HepG2 (cell line): ENCODE measurements around the gene TIGD6. TPM values are rescaled to one million over a fixed set of nuclear protein-coding genes. Genes with fewer than 3 reads are reported as not detected.

Experiments
- GABPB1 ChIP-seq: IDR thresholded peaks from 2 replicates; pipeline ENCODE4 v1.6.1; 2016; ENCODE audit warnings: mild to moderate bottlenecking, missing genetic modification reagents, moderate library complexity, missing compliant biosample characterization
- HOXA5 ChIP-seq: sonication (generic); formaldehyde crosslinking; IDR thresholded peaks from 2 replicates; pipeline ENCODE4 v1.4.0; 2020; ENCODE audit warnings: missing genetic modification reagents
- KAT7 ChIP-seq: IDR thresholded peaks from 2 replicates; pipeline ENCODE4 v1.6.1; 2018; ENCODE audit warnings: borderline replicate concordance, missing compliant biosample characterization
- KDM5B ChIP-seq: sonication (generic); formaldehyde crosslinking; IDR thresholded peaks from 2 replicates; pipeline ENCODE4 v1.4.0; 2020; ENCODE audit warnings: missing genetic modification reagents, mild to moderate bottlenecking, borderline replicate concordance
- NFE2L1 ChIP-seq: sonication (generic); formaldehyde crosslinking; IDR thresholded peaks from 2 replicates; pipeline ENCODE4 v1.4.0; 2020; ENCODE audit warnings: missing genetic modification reagents, mild to moderate bottlenecking, borderline replicate concordance
- NFRKB ChIP-seq: fragments of 450-650 bp; IDR thresholded peaks from 2 replicates; pipeline ENCODE4 v1.6.1; 2017
- RBFOX2 ChIP-seq: fragments of 200-400 bp; formaldehyde crosslinking; IDR thresholded peaks from 2 replicates; pipeline ENCODE4 v1.6.1; 2017; ENCODE audit warnings: low read depth, mild to moderate bottlenecking, low read length
- REPIN1 ChIP-seq: sonication (generic); formaldehyde crosslinking; IDR thresholded peaks from 2 replicates; pipeline ENCODE4 v1.8.0; 2022; ENCODE audit warnings: missing genetic modification reagents, low read depth, mild to moderate bottlenecking, borderline replicate concordance
- SALL1 ChIP-seq: sonication (generic); formaldehyde crosslinking; IDR thresholded peaks from 2 replicates; pipeline ENCODE4 v1.8.0; 2022; ENCODE audit warnings: mild to moderate bottlenecking, missing genetic modification reagents
- SETDB1 ChIP-seq: sonication (generic); formaldehyde crosslinking; IDR thresholded peaks from 2 replicates; pipeline ENCODE4 v1.5.1; 2020; ENCODE audit warnings: missing genetic modification reagents, mild to moderate bottlenecking, borderline replicate concordance
- SMAD3 ChIP-seq: sonication (generic); formaldehyde crosslinking; IDR thresholded peaks from 2 replicates; pipeline ENCODE4 v1.4.0; 2020; ENCODE audit warnings: missing genetic modification reagents
- SNAI1 ChIP-seq: sonication (generic); formaldehyde crosslinking; IDR thresholded peaks from 2 replicates; pipeline ENCODE4 v1.5.0; 2020; ENCODE audit warnings: mild to moderate bottlenecking, missing genetic modification reagents, borderline replicate concordance
- TRIM24 ChIP-seq: sonication (generic); formaldehyde crosslinking; IDR thresholded peaks from 2 replicates; pipeline ENCODE4 v1.8.0; 2022; ENCODE audit warnings: mild to moderate bottlenecking, missing genetic modification reagents
- ZFP90 ChIP-seq: sonication (generic); formaldehyde crosslinking; IDR thresholded peaks from 2 replicates; pipeline ENCODE4 v1.8.0; 2022; ENCODE audit warnings: missing genetic modification reagents, mild to moderate bottlenecking, inconsistent platforms, borderline replicate concordance
- ZNF160 ChIP-seq: sonication (generic); formaldehyde crosslinking; IDR thresholded peaks from 2 replicates; pipeline ENCODE4 v1.8.0; 2022; ENCODE audit warnings: mild to moderate bottlenecking, inconsistent platforms, missing genetic modification reagents
- ZNF329 ChIP-seq: sonication (generic); formaldehyde crosslinking; IDR thresholded peaks from 2 replicates; pipeline ENCODE4 v1.9.0; 2021; ENCODE audit warnings: low read depth, mild to moderate bottlenecking, missing genetic modification reagents
- ZNF441 ChIP-seq: sonication (generic); formaldehyde crosslinking; IDR thresholded peaks from 2 replicates; pipeline ENCODE4 v1.7.0; 2021; ENCODE audit warnings: missing genetic modification reagents, borderline replicate concordance
- ZNF501 ChIP-seq: sonication (generic); formaldehyde crosslinking; IDR thresholded peaks from 2 replicates; pipeline ENCODE4 v1.5.1; 2020; ENCODE audit warnings: mild to moderate bottlenecking, moderate library complexity, missing genetic modification reagents
- ZNF546 ChIP-seq: sonication (generic); formaldehyde crosslinking; conservative IDR thresholded peaks from 2 replicates; pipeline ENCODE4 v1.8.1; 2023; ENCODE audit warnings: mild to moderate bottlenecking, missing genetic modification reagents
- ZNF563 ChIP-seq: sonication (generic); formaldehyde crosslinking; IDR thresholded peaks from 2 replicates; pipeline ENCODE4 v1.8.0; 2022; ENCODE audit warnings: mild to moderate bottlenecking, moderate library complexity, missing genetic modification reagents
- ZNF761 ChIP-seq: sonication (generic); formaldehyde crosslinking; conservative IDR thresholded peaks from 2 replicates; pipeline ENCODE4 v1.4.0; 2020; ENCODE audit warnings: mild to moderate bottlenecking, missing genetic modification reagents
- ZNF792 ChIP-seq: IDR thresholded peaks from 2 replicates; pipeline ENCODE4 v1.6.1; 2016
- ZSCAN30 ChIP-seq: sonication (generic); formaldehyde crosslinking; IDR thresholded peaks from 2 replicates; pipeline ENCODE4 v1.5.0; 2020; ENCODE audit warnings: mild to moderate bottlenecking, missing genetic modification reagents
- polyA plus RNA-seq, 8 experiments: library from polyadenylated mRNA; depleted of rRNA in 3 of 8; stranded (reverse) in 7 of 8; unstranded in 1 of 8; fragments of >200 nt; fragmentation: Illumina TruSeq in 4 of 8; extraction: Trizol in 4 of 8; gene quantifications; 2 replicates each; pipeline versions ENCODE4 v1.2.1 to v1.2.3, GENCODE V29; 2011 to 2016; ENCODE audit warnings: low read depth in 4 of 8, missing spikeins in 1 of 8, mixed read lengths in 1 of 8; ENCODE audit not compliant: insufficient read depth in 1 of 8
- total RNA-seq, 5 experiments: library from RNA; depleted of rRNA; stranded (reverse); fragments of >200 nt; fragmentation: Illumina TruSeq; extraction: Trizol; gene quantifications; 2 replicates each; pipeline ENCODE4 v1.2.3, GENCODE V29; 2016; ENCODE audit warnings: low read depth in 1 of 5
- TF ChIP-seq, protein P1 (sequence below): sonication (generic); formaldehyde crosslinking; IDR thresholded peaks from 2 replicates; pipeline ENCODE4 v1.8.0; 2022; ENCODE audit warnings: missing genetic modification reagents, mild to moderate bottlenecking, moderate library complexity, borderline replicate concordance
- TF ChIP-seq, protein P2 (sequence below): sonication (generic); formaldehyde crosslinking; IDR thresholded peaks from 2 replicates; pipeline ENCODE4 v1.5.0; 2020; ENCODE audit warnings: missing genetic modification reagents
- TF ChIP-seq, protein P3 (sequence below): sonication (generic); formaldehyde crosslinking; IDR thresholded peaks from 2 replicates; pipeline ENCODE4 v1.9.0; 2021; ENCODE audit warnings: missing genetic modification reagents, mild to moderate bottlenecking, borderline replicate concordance

The TIGD6 gene
- total and polyA plus RNA-seq, 2 of the 13 experiments (the other 11 are each of a cell fraction or from before 2014, with no cell fraction given) = 2.1 to 2.9 TPM

DNA sequence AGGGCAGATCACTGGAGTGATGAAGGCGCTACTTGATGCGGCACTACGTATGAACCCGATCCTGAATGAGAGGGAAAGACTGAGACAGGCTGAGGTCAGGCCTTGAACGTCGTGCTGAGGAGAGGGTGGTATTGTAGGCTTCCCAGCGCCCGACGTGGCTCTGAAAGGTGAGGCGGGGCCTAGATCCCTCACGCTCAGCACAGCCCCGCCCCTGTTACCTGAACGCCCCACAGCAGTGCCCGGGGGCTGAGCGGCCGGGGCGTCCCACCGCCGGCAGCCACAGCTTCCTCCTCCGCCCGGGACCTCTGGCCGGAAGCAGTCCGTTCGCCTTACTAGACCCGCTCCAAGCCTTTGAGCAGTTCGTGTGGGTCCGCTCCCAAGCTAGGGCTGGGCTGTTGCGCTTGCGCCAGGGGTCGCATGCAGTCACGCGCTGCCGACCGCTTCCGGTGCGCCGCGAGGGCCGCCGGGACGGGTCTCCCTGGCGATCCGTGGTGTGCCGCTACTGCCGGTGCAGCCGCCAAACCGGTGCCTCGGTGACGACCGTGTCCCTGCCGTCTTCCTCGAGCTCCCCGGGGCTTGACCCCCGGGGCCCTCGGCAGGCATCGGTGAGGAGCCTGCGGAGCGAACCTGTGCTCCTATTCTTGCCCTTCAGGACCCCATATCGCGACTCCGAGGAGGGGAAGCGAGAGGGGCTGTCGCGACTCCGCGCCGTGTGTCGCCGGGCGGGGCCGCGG is at the start of gene TIGD6, which contains the start of gene HMGXB3 (continued):
- TF ChIP-seq, protein P1, sequence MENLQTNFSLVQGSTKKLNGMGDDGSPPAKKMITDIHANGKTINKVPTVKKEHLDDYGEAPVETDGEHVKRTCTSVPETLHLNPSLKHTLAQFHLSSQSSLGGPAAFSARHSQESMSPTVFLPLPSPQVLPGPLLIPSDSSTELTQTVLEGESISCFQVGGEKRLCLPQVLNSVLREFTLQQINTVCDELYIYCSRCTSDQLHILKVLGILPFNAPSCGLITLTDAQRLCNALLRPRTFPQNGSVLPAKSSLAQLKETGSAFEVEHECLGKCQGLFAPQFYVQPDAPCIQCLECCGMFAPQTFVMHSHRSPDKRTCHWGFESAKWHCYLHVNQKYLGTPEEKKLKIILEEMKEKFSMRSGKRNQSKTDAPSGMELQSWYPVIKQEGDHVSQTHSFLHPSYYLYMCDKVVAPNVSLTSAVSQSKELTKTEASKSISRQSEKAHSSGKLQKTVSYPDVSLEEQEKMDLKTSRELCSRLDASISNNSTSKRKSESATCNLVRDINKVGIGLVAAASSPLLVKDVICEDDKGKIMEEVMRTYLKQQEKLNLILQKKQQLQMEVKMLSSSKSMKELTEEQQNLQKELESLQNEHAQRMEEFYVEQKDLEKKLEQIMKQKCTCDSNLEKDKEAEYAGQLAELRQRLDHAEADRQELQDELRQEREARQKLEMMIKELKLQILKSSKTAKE (CRISPR knock-in tag) = no peak; the same call in 1 of the 2 replicates
- TF ChIP-seq SNAI1 (CRISPR knock-in tag) = no peak
- TF ChIP-seq TRIM24 = 0 out of 2 replicates have a peak, but pooled peaks have one; percentile 34
- peak; percentile 20; the same call in 1 of the 2 replicates for TF ChIP-seq ZFP90 (CRISPR knock-in tag)
- TF ChIP-seq ZNF329 = peak; percentile 21; the same call in 1 of the 2 replicates
- TF ChIP-seq ZNF501 = peak; percentile 91; the same call in 1 of the 2 replicates
- TF ChIP-seq, protein P2, sequence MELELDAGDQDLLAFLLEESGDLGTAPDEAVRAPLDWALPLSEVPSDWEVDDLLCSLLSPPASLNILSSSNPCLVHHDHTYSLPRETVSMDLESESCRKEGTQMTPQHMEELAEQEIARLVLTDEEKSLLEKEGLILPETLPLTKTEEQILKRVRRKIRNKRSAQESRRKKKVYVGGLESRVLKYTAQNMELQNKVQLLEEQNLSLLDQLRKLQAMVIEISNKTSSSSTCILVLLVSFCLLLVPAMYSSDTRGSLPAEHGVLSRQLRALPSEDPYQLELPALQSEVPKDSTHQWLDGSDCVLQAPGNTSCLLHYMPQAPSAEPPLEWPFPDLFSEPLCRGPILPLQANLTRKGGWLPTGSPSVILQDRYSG = no peak; the same call in 1 of the 2 replicates
- peak; percentile 98 for TF ChIP-seq RBFOX2
- TF ChIP-seq ZNF160 (CRISPR knock-in tag) = peak; percentile 23; the same call in 1 of the 2 replicates
- TF ChIP-seq ZNF546 (CRISPR knock-in tag) = no peak; the same call in 1 of the 2 replicates
- TF ChIP-seq KDM5B (CRISPR knock-in tag) = peak; percentile 63
- TF ChIP-seq NFRKB = no peak
- TF ChIP-seq HOXA5 (CRISPR knock-in tag) = peak; percentile 81
- no peak for TF ChIP-seq ZSCAN30
- TF ChIP-seq ZNF563 (CRISPR knock-in tag) = peak; percentile 94
- TF ChIP-seq ZNF792 (CRISPR knock-in tag) = peak; percentile 83
- peak; percentile 100 for TF ChIP-seq GABPB1 (CRISPR knock-in tag)
- no peak for TF ChIP-seq SETDB1 (CRISPR knock-in tag)
- TF ChIP-seq KAT7 (CRISPR knock-in tag) = peak; percentile 94
- peak; percentile 49 for TF ChIP-seq SMAD3 (CRISPR knock-in tag)
- no peak; the same call in 1 of the 2 replicates for TF ChIP-seq ZNF761
- TF ChIP-seq, protein P3, sequence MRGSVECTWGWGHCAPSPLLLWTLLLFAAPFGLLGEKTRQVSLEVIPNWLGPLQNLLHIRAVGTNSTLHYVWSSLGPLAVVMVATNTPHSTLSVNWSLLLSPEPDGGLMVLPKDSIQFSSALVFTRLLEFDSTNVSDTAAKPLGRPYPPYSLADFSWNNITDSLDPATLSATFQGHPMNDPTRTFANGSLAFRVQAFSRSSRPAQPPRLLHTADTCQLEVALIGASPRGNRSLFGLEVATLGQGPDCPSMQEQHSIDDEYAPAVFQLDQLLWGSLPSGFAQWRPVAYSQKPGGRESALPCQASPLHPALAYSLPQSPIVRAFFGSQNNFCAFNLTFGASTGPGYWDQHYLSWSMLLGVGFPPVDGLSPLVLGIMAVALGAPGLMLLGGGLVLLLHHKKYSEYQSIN = no peak
- TF ChIP-seq SALL1 (CRISPR knock-in tag) = peak; percentile 89
- TF ChIP-seq REPIN1 (CRISPR knock-in tag) = peak; percentile 82; the same call in 1 of the 2 replicates
- no peak for TF ChIP-seq NFE2L1 (CRISPR knock-in tag)
- 0 out of 2 replicates have a peak, but pooled peaks have one; percentile 60 for TF ChIP-seq ZNF441
